ENCODE measurements around the gene HSCB. TPM values are rescaled to one million over a fixed set of nuclear protein-coding genes. Genes with fewer than 3 reads are reported as not detected.

The HSCB gene
- total and polyA plus RNA-seq, 4 donors, result 12.2 to 22.1 (median 15.1) TPM

DNA sequence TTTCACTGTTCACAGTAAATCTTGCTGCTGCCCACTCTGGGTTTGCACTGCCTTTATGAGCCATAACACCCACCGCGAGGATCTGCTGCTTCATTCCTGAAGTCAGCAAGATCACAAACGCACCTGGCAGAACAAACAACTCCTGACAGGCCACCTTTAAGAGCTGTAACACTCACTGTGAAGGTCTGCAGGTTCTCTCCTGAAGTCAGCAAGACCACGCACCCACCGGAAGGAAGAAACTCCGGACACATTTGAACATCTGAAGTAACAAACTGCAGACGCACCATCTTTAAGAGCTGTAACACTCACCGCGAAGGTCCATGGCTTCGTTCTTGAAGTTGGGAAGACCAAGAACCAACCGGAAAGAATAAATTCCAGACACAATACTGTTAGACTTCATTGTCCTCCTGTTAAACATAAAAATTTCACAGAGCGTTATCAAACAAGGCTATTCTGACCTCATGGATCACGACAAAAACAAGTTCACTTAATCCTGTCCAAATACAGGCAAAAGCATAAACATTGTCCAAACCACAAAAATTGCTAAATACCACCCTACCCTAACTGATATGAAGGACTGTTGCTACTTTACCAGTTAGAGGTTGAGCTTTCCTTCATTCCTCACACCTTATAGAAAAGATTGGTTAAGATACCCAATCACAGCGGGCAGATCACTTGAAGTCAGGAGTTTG, 27.7 kb downstream of the HSCB start:
- H3K27me3 ChIP-seq (ENCODE audit: control insufficient read depth in 4 of 4, insufficient read depth in 4 of 4, low read length in 3 of 4), result no peaks in the 10 kb centered on the region
- H3K9ac ChIP-seq (ENCODE audit: low read depth in 1 of 2, low read length in 2 of 2), result no peak overlapping the region
- H3K27ac ChIP-seq (ENCODE audit: low read depth in 1 of 2, low read length in 2 of 2), result no peak overlapping the region
- peaks cover 0 to 2% (median 0%) of the 10 kb centered on the region in 4 donors for H3K36me3 ChIP-seq (ENCODE audit: control insufficient read depth in 4 of 4, insufficient read depth in 3 of 4, low read depth in 1 of 4, low read length in 3 of 4)
- H3K9me3 ChIP-seq (ENCODE audit: control insufficient read depth in 4 of 4, low read length in 3 of 4), result no peaks in the 10 kb centered on the region
- H3K4me1 ChIP-seq (ENCODE audit: control insufficient read depth in 4 of 4, insufficient read depth in 4 of 4, low read length in 3 of 4), result peaks cover 2 to 17% (median 4%) of the 10 kb centered on the region in 4 donors
- TF ChIP-seq YY1 (IDR thresholded peaks at IDR 0.05), result no peak
- no peak for TF ChIP-seq RXRA (IDR thresholded peaks at IDR 0.05)
- TF ChIP-seq JUND (IDR thresholded peaks at IDR 0.05), result no peak
- TF ChIP-seq, protein P1, sequence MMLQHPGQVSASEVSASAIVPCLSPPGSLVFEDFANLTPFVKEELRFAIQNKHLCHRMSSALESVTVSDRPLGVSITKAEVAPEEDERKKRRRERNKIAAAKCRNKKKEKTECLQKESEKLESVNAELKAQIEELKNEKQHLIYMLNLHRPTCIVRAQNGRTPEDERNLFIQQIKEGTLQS (IDR thresholded peaks at IDR 0.05), result no peak
- TF ChIP-seq, protein P2, sequence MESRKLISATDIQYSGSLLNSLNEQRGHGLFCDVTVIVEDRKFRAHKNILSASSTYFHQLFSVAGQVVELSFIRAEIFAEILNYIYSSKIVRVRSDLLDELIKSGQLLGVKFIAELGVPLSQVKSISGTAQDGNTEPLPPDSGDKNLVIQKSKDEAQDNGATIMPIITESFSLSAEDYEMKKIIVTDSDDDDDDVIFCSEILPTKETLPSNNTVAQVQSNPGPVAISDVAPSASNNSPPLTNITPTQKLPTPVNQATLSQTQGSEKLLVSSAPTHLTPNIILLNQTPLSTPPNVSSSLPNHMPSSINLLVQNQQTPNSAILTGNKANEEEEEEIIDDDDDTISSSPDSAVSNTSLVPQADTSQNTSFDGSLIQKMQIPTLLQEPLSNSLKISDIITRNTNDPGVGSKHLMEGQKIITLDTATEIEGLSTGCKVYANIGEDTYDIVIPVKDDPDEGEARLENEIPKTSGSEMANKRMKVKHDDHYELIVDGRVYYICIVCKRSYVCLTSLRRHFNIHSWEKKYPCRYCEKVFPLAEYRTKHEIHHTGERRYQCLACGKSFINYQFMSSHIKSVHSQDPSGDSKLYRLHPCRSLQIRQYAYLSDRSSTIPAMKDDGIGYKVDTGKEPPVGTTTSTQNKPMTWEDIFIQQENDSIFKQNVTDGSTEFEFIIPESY (IDR thresholded peaks at IDR 0.05), result no peak
- TF ChIP-seq SP1 (IDR thresholded peaks at IDR 0.05), result no peak
- TF ChIP-seq GABPA (IDR thresholded peaks at IDR 0.05 in 1 of 2, conservative IDR thresholded peaks at IDR 0.05 in 1 of 2), result no peak
- no peak for TF ChIP-seq EGR1 (IDR thresholded peaks at IDR 0.05; ENCODE audit: low read depth in 2 of 2)
- no peak for TF ChIP-seq NR2F2 (IDR thresholded peaks at IDR 0.05)
- no peak for TF ChIP-seq HNF4G (IDR thresholded peaks at IDR 0.05)
- TF ChIP-seq FOXA1 (IDR thresholded peaks at IDR 0.05), result no peak
- TF ChIP-seq REST (IDR thresholded peaks at IDR 0.05), result no peak
- TF ChIP-seq RAD21 (IDR thresholded peaks at IDR 0.05), result no peak
- TF ChIP-seq HNF4A (conservative IDR thresholded peaks at IDR 0.05), result no peak
- no peak for TF ChIP-seq TAF1 (conservative IDR thresholded peaks at IDR 0.05)
- WGBS, result 94% methylated on average over 14 of the region's 14 CpGs
- no peak overlapping the region for H3K4me3 ChIP-seq (ENCODE audit: low read depth in 1 of 3, low read length in 3 of 3)
- no peak for DNase-seq (ENCODE audit: low spot score)

DNA sequence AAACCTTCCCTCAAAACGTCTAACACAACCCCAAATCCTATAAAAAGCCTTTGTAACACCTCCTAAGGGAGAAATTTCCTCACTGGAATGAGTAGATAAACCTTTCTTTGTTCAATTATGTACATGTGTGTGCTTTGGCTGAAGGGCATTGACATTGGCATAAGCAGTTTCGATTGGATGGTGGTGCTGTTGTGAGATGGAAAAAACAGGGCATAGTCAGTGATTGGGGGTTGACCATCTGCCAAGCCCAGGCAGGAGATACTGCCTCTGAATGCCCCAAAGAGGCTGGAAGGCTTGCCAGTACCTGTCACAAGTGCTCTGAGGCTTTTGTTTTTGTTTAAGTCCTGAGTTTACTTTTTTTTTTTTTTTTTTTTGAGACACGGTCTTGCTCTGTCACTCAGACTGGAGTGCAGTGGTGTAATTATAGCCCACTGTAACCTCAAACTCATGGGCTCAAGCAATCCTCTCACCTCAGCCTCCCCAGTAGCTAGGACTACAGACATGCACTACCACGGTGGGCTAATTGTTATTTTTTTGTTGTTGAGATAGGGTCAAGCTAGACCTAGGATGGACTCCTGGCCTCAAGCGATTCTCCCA, 29.5 kb downstream of the HSCB start:
- 55% methylated on average over 5 of the region's 5 CpGs for WGBS
- no peak overlapping the region for H3K9ac ChIP-seq (ENCODE audit: low read depth in 1 of 2, low read length in 2 of 2)
- H3K4me3 ChIP-seq (ENCODE audit: low read depth in 1 of 3, low read length in 3 of 3), result no peak overlapping the region
- no peaks in the 10 kb centered on the region for H3K9me3 ChIP-seq (ENCODE audit: control insufficient read depth in 4 of 4, low read length in 3 of 4)
- DNase-seq (ENCODE audit: low spot score), result no peak
- H3K36me3 ChIP-seq (ENCODE audit: control insufficient read depth in 4 of 4, insufficient read depth in 3 of 4, low read depth in 1 of 4, low read length in 3 of 4), result peaks cover 0 to 7% (median 3%) of the 10 kb centered on the region in 4 donors
- H3K27me3 ChIP-seq (ENCODE audit: control insufficient read depth in 4 of 4, insufficient read depth in 4 of 4, low read length in 3 of 4), result no peaks in the 10 kb centered on the region
- H3K4me1 ChIP-seq (ENCODE audit: control insufficient read depth in 4 of 4, insufficient read depth in 4 of 4, low read length in 3 of 4), result peaks cover 2 to 20% (median 7%) of the 10 kb centered on the region in 4 donors
- H3K27ac ChIP-seq (ENCODE audit: low read depth in 1 of 2, low read length in 2 of 2), result no peak overlapping the region
- TF ChIP-seq NR2F2 (IDR thresholded peaks at IDR 0.05), result no peak
- peak; percentile 33 to 41 for TF ChIP-seq HNF4A (conservative IDR thresholded peaks at IDR 0.05)
- TF ChIP-seq REST (IDR thresholded peaks at IDR 0.05), result no peak
- TF ChIP-seq SP1 (IDR thresholded peaks at IDR 0.05), result peak; percentile 61
- TF ChIP-seq RAD21 (IDR thresholded peaks at IDR 0.05), result no peak
- TF ChIP-seq, protein P3, sequence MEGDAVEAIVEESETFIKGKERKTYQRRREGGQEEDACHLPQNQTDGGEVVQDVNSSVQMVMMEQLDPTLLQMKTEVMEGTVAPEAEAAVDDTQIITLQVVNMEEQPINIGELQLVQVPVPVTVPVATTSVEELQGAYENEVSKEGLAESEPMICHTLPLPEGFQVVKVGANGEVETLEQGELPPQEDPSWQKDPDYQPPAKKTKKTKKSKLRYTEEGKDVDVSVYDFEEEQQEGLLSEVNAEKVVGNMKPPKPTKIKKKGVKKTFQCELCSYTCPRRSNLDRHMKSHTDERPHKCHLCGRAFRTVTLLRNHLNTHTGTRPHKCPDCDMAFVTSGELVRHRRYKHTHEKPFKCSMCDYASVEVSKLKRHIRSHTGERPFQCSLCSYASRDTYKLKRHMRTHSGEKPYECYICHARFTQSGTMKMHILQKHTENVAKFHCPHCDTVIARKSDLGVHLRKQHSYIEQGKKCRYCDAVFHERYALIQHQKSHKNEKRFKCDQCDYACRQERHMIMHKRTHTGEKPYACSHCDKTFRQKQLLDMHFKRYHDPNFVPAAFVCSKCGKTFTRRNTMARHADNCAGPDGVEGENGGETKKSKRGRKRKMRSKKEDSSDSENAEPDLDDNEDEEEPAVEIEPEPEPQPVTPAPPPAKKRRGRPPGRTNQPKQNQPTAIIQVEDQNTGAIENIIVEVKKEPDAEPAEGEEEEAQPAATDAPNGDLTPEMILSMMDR (IDR thresholded peaks at IDR 0.05; ENCODE audit: low read depth, low read length, missing input control), result no peak
- TF ChIP-seq, protein P1 (IDR thresholded peaks at IDR 0.05), result no peak
- TF ChIP-seq JUND (IDR thresholded peaks at IDR 0.05), result peak; percentile 39 to 63
- no peak for TF ChIP-seq GABPA (IDR thresholded peaks at IDR 0.05 in 1 of 2, conservative IDR thresholded peaks at IDR 0.05 in 1 of 2)
- no peak for TF ChIP-seq HNF4G (IDR thresholded peaks at IDR 0.05)
- TF ChIP-seq, protein P4, sequence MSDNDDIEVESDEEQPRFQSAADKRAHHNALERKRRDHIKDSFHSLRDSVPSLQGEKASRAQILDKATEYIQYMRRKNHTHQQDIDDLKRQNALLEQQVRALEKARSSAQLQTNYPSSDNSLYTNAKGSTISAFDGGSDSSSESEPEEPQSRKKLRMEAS (IDR thresholded peaks at IDR 0.05), result no peak
- no peak for TF ChIP-seq FOXA1 (IDR thresholded peaks at IDR 0.05)
